Trophoblast cell (in vitro differentiated cells and primary cell): ENCODE measurements around the gene EIF2AK2.

ENCODE experiments used
- DNase-seq, 2 donors: peaks; one replicate each; pipeline ENCODE4 v3.0.0-alpha.2; 2016
- H2AFZ ChIP-seq: 2 replicates; pipeline ENCODE4 v1.6.1; 2013; ENCODE audit warnings: low read length, moderate library complexity, mild to moderate bottlenecking; ENCODE audit not compliant: insufficient read depth, poor library complexity
- H2AK5ac ChIP-seq: 2 replicates; pipeline ENCODE4 v1.6.1; 2013; ENCODE audit warnings: mild to moderate bottlenecking, low read length
- H2BK120ac ChIP-seq: 2 replicates; pipeline ENCODE4 v1.6.1; 2013; ENCODE audit warnings: low read length, mild to moderate bottlenecking, moderate library complexity; ENCODE audit not compliant: insufficient read depth, poor library complexity
- H2BK12ac ChIP-seq: 2 replicates; pipeline ENCODE4 v1.6.1; 2013; ENCODE audit warnings: mild to moderate bottlenecking, low read length, moderate library complexity
- H2BK5ac ChIP-seq: 2 replicates; pipeline ENCODE4 v1.6.1; 2013; ENCODE audit warnings: low read length, low read depth, moderate library complexity, mild to moderate bottlenecking; ENCODE audit not compliant: poor library complexity
- H3K14ac ChIP-seq: 2 replicates; pipeline ENCODE4 v1.6.1; 2013; ENCODE audit warnings: mild to moderate bottlenecking, low read length
- H3K18ac ChIP-seq: 2 replicates; pipeline ENCODE4 v1.6.1; 2013; ENCODE audit warnings: mild to moderate bottlenecking, low read length
- H3K23ac ChIP-seq: 2 replicates; pipeline ENCODE4 v1.6.1; 2013; ENCODE audit warnings: low read length
- H3K27ac ChIP-seq: 2 replicates; pipeline ENCODE4 v1.5.1; 2013; ENCODE audit warnings: low read depth, mild to moderate bottlenecking, inconsistent platforms, low read length, moderate library complexity
- H3K27me3 ChIP-seq: 2 replicates; pipeline ENCODE4 v1.6.1; 2013; ENCODE audit warnings: inconsistent platforms, mild to moderate bottlenecking, low read length, moderate library complexity; ENCODE audit not compliant: insufficient read depth
- H3K36me3 ChIP-seq, 2 experiments: 1 replicate in 1 of 2; 2 replicates in 1 of 2; pipeline ENCODE4 v1.6.1; 2013; ENCODE audit warnings: low read length in 2 of 2, mild to moderate bottlenecking in 2 of 2, moderate library complexity in 1 of 2; ENCODE audit not compliant: insufficient read depth in 2 of 2, control insufficient read depth in 1 of 2
- H3K4ac ChIP-seq: 2 replicates; pipeline ENCODE4 v1.6.1; 2013; ENCODE audit warnings: low read depth, mild to moderate bottlenecking, low read length, moderate library complexity
- H3K4me1 ChIP-seq, 2 experiments: 1 replicate in 1 of 2; 2 replicates in 1 of 2; pipeline ENCODE4 v1.6.1; 2013; ENCODE audit warnings: low read length in 2 of 2, mild to moderate bottlenecking in 2 of 2, moderate library complexity in 1 of 2; ENCODE audit not compliant: insufficient read depth in 2 of 2, control insufficient read depth in 1 of 2
- H3K4me2 ChIP-seq: 2 replicates; pipeline ENCODE4 v1.6.1; 2013; ENCODE audit warnings: inconsistent platforms, mild to moderate bottlenecking, low read length, moderate library complexity
- H3K4me3 ChIP-seq: 2 replicates; pipeline ENCODE4 v1.5.1; 2013; ENCODE audit warnings: mild to moderate bottlenecking, low read depth, low read length, inconsistent platforms
- H3K79me1 ChIP-seq: one replicate; pipeline ENCODE4 v1.6.1; 2013; ENCODE audit warnings: low read length
- H3K79me2 ChIP-seq: 2 replicates; pipeline ENCODE4 v1.6.1; 2013; ENCODE audit warnings: low read length, mild to moderate bottlenecking; ENCODE audit not compliant: control insufficient read depth, insufficient read depth, poor library complexity
- H3K9ac ChIP-seq: 2 replicates; pipeline ENCODE4 v1.6.1; 2013; ENCODE audit warnings: mild to moderate bottlenecking, low read length
- H3K9me3 ChIP-seq: 2 replicates; pipeline ENCODE4 v1.6.1; 2013; ENCODE audit warnings: low read depth, mild to moderate bottlenecking, control low read depth, inconsistent platforms, low read length; ENCODE audit not compliant: insufficient read depth
- H4K12ac ChIP-seq: 2 replicates; pipeline ENCODE4 v1.6.1; 2013; ENCODE audit warnings: low read depth, mild to moderate bottlenecking, low read length, moderate library complexity
- H4K8ac ChIP-seq: 2 replicates; pipeline ENCODE4 v1.6.1; 2013; ENCODE audit warnings: low read depth, mild to moderate bottlenecking, low read length, moderate library complexity
- H4K91ac ChIP-seq: one replicate; pipeline ENCODE4 v1.6.1; 2013; ENCODE audit warnings: low read depth, mild to moderate bottlenecking, low read length, moderate library complexity
- WGBS: extraction: QIAGEN DNeasy Blood & Tissue Kit; methylation state at CpG from one replicate; pipeline ENCODE4 v1.1.7; 2013; ENCODE audit warnings: missing lambda C conversion rate; ENCODE audit not compliant: insufficient read length, insufficient coverage; ENCODE audit errors: extremely low coverage; 5-methylcytosine and 5-hydroxymethylcytosine counted together

EIF2AK2 gene

DNA sequence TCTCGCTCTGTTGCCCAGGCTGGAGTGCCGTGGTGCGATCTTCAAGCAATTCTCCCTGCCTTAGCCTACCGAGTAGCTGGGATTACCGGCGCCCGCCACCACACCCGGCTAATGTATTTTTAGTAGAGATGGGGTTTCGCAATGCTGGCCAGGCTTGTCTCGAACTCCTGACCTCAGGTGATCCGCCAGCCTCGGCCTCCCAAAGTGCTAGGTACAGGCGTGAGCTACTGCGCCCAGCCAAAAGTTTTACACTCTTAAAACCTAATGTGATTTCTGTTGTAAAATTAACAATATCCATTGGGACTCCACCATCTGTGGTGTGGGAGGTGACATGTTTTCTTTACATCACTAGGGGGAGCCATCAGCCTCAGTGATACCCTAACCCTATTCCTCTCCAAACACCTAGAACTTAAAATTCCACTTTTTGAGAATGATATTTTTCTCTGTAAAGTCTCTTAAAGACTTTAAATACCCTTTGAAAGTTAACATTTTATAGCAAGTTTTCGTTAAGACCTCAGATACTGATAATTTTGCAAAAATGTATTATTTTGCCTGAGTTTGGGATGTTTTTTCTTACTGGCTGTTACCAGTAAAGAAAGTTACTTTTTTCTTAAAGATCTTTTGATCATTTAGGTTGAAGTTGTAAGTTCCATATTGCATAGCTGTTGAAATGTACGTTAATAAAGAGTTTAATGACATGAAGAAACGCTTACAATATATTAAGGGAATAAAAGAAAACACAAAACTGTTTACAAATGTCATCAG lies 11.6 kb upstream of the EIF2AK2 start:
- no peak overlapping the region for H3K14ac ChIP-seq
- WGBS, result no CpG with 5 or more reads among the region's 17 CpGs

DNA sequence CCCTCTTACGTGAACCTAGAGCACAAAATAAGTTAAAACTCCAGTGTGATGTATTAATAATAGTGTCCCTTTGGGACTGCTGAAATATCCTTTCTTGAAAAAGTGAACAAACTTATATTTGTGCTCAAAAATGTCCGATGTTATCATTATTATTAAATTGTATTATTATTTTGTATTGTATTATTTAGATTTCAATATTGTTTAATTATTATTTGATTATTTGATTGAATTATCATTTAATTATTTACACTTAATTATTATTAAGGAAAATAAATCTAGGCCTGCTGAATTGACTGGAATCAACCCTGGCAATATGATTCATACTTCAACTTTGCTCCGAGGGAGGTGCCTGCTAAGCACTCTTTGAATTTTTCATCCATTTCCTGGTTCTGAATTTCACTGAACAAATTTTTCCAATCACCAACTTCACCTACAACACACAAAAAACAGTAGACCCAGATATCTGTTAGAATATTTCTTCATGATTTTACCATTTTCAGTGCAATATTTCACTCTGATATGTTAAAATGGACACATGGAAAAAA lies 10.9 kb upstream of the EIF2AK2 start:
- no peak overlapping the region for H2BK120ac ChIP-seq
- no CpG with 5 or more reads among the region's 3 CpGs for WGBS

More for the DNA sequence above, 11.6 kb upstream of the EIF2AK2 start:
- Histone ChIP-seq H3K18ac (no peak overlapping the region), H3K27ac (no peak overlapping the region), H4K91ac (no peak overlapping the region), H3K36me3 (no peaks in the 10 kb centered on the region), H2BK120ac (no peak overlapping the region), H3K23ac (no peak overlapping the region), H4K8ac (no peak overlapping the region), H3K4me3 (no peak overlapping the region), H3K4me2 (no peak overlapping the region), H3K4ac (no peak overlapping the region), H3K9me3 (no peaks in the 10 kb centered on the region), H3K9ac (no peak overlapping the region), H3K27me3 (no peaks in the 10 kb centered on the region), H2AFZ (no peak overlapping the region), H4K12ac (no peak overlapping the region), H3K79me2 (no peaks in the 10 kb centered on the region), H2BK5ac (no peak overlapping the region), H2AK5ac (no peak overlapping the region), H2BK12ac (no peak overlapping the region), H3K4me1 (no peaks in the 10 kb centered on the region), H3K79me1 (no peaks in the 10 kb centered on the region)
- DNase-seq, result peak; percentile 44 to 68

DNA sequence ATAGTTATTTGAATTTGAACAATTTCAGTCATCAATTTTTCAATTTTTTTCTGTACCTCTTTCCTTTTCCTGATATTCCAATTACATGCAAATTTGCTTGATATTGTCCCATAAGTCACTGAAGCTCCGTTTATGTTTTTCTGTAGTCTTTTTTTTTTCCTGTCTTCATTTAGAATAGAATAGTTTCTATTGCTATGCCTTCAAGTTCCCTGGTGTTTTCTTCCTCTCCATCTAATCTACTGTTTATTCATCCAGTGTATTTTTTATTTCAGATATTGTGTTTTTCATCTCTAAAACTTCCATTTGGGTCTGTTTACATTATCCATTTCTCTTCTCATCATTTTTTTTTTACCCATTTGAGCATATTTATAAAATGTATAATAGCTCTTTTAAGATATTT lies 8.0 kb upstream of the EIF2AK2 start:
- no peak overlapping the region for H3K14ac ChIP-seq
- H3K79me2 ChIP-seq, result no peaks in the 10 kb centered on the region
- no peak overlapping the region for H4K91ac ChIP-seq
- H2BK120ac ChIP-seq, result no peak overlapping the region
- H3K79me1 ChIP-seq, result no peaks in the 10 kb centered on the region
- no peaks in the 10 kb centered on the region for H3K4me1 ChIP-seq
- H2AFZ ChIP-seq, result no peak overlapping the region
- H3K4me2 ChIP-seq, result no peak overlapping the region
- no peak overlapping the region for H3K9ac ChIP-seq
- H3K18ac ChIP-seq, result no peak overlapping the region
- H2BK12ac ChIP-seq, result no peak overlapping the region
- no peaks in the 10 kb centered on the region for H3K36me3 ChIP-seq
- DNase-seq, result no peak
- no peak overlapping the region for H4K8ac ChIP-seq
- no peak overlapping the region for H4K12ac ChIP-seq
- no peak overlapping the region for H3K4me3 ChIP-seq
- H3K9me3 ChIP-seq, result no peaks in the 10 kb centered on the region
- no peak overlapping the region for H3K27ac ChIP-seq
- H2BK5ac ChIP-seq, result no peak overlapping the region
- no CpG with 5 or more reads among the region's 1 CpG for WGBS
- H3K23ac ChIP-seq, result no peak overlapping the region
- H3K4ac ChIP-seq, result no peak overlapping the region
- H3K27me3 ChIP-seq, result no peaks in the 10 kb centered on the region
- H2AK5ac ChIP-seq, result no peak overlapping the region

More for the DNA sequence above, 10.9 kb upstream of the EIF2AK2 start:
- Histone ChIP-seq H3K4me1 (no peaks in the 10 kb centered on the region), H3K36me3 (no peaks in the 10 kb centered on the region), H3K9ac (no peak overlapping the region), H3K27me3 (no peaks in the 10 kb centered on the region), H2BK12ac (no peak overlapping the region), H4K8ac (no peak overlapping the region), H2AK5ac (no peak overlapping the region), H4K12ac (no peak overlapping the region), H3K79me1 (no peaks in the 10 kb centered on the region), H2AFZ (no peak overlapping the region), H3K4me3 (no peak overlapping the region), H3K9me3 (no peaks in the 10 kb centered on the region), H3K23ac (no peak overlapping the region), H2BK5ac (no peak overlapping the region), H3K18ac (no peak overlapping the region), H3K4ac (no peak overlapping the region), H3K27ac (no peak overlapping the region), H3K4me2 (no peak overlapping the region), H4K91ac (no peak overlapping the region), H3K14ac (no peak overlapping the region), H3K79me2 (no peaks in the 10 kb centered on the region)
- peak; percentile 8 to 58 for DNase-seq

DNA sequence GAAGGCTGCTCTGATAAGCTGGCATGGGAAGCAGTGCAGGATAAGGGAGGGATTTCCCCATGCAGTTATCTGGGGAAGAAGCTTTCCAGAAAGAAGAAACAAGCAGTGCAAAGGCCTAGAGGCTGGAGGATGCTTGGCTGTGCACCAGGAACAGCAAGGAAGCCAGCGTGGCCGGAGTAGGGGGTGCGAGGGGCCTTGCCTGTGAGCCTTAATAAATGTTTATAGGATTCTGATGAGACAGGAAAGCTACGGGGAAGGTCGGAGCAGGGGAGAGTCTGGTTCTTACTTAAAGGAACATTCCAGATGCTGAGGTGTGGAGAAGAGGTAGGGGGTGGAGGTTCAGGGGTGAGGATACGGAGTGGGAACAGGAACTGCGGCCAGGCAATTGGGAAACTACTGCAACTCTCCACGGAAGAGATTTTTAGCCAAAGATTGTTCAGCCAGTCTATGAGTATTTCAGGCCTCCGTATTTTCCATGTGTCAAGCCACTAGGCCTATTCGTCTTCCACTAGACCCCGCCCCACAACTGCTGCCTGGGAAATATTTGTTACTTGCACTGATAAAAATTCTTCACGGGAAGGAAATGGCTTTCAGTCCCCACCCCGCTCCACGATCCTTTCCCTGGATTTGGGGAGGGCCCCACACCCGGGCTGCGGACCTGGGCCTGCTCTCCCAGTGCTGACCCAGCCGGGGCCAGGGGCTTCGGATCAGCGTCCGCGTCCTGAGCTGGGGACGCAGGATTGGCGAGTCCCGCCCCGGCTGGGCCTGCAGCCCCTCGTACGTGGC lies 516 bp downstream of the EIF2AK2 start:
- peaks cover 2% of the 10 kb centered on the region for H3K79me2 ChIP-seq
- H4K91ac ChIP-seq, result peak overlapping the region; percentile 90
- H3K4me2 ChIP-seq, result peak overlapping the region; percentile 65
- H2BK120ac ChIP-seq, result peak overlapping the region; percentile 41
- peak overlapping the region; percentile 72 for H3K14ac ChIP-seq
- peak overlapping the region; percentile 12 for H2BK5ac ChIP-seq
- peak overlapping the region; percentile 77 for H4K8ac ChIP-seq
- peaks cover 4% of the 10 kb centered on the region for H3K79me1 ChIP-seq
- peak overlapping the region; percentile 30 for H3K9ac ChIP-seq
- H3K4me1 ChIP-seq, result peaks cover 2 to 8% of the 10 kb centered on the region in 2 experiments
- peak overlapping the region; percentile 80 for H3K4me3 ChIP-seq
- H3K36me3 ChIP-seq, result peaks cover 0 to 2% of the 10 kb centered on the region in 2 experiments
- no peaks in the 10 kb centered on the region for H3K27me3 ChIP-seq
- H3K18ac ChIP-seq, result peak overlapping the region; percentile 81
- peak; percentile 29 to 51 for DNase-seq
- no CpG with 5 or more reads among the region's 27 CpGs for WGBS
- H2BK12ac ChIP-seq, result no peak overlapping the region
- peak overlapping the region; percentile 99 for H2AFZ ChIP-seq
- peak overlapping the region; percentile 39 for H3K4ac ChIP-seq
- no peak overlapping the region for H3K23ac ChIP-seq
- peak overlapping the region; percentile 81 for H4K12ac ChIP-seq
- no peaks in the 10 kb centered on the region for H3K9me3 ChIP-seq
- peak overlapping the region; percentile 51 for H3K27ac ChIP-seq
- no peak overlapping the region for H2AK5ac ChIP-seq
